GM19193 (cell line): ENCODE data around the gene CNOT2.

ENCODE experiments used
- POLR2A ChIP-seq: IDR thresholded peaks from 4 replicates; pipeline ENCODE4 v1.6.1; 2011; ENCODE audit not compliant: insufficient read depth, insufficient read length; ENCODE audit errors: extremely low read depth

The CNOT2 gene

GRCh38 chr12:70402597-70402996 is 159.4 kb downstream of the CNOT2 start:
- no peak for TF ChIP-seq POLR2A

- TF ChIP-seq POLR2A = no peak
These were observed 160.6 kb downstream of the CNOT2 start for GRCh38 chr12:70403826-70404225.
